Spinal cord (tissue), 10 donors: Measurements from ENCODE around the gene PRDM4. TPM values are rescaled to one million over a fixed set of nuclear protein-coding genes. Genes with fewer than 3 reads are reported as not detected.

Experiments used
- DNase-seq, 6 donors: peaks; one replicate each; pipeline versions ENCODE4 v3.0.0 to v3.0.0-alpha.2; 2013 to 2015; ENCODE audit warnings: low spot score in 6 of 6, low read depth in 4 of 6
- H3K27ac ChIP-seq: one replicate; pipeline ENCODE4 v1.5.1; 2013; ENCODE audit warnings: low read depth, low read length, control low read depth
- H3K27me3 ChIP-seq: one replicate; pipeline ENCODE4 v1.6.1; 2013; ENCODE audit warnings: low read length; ENCODE audit not compliant: control insufficient read depth, insufficient read depth
- H3K36me3 ChIP-seq: one replicate; pipeline ENCODE4 v1.6.1; 2013; ENCODE audit warnings: low read length; ENCODE audit not compliant: control insufficient read depth, insufficient read depth
- H3K4me1 ChIP-seq: one replicate; pipeline ENCODE4 v1.6.1; 2013; ENCODE audit warnings: low read length; ENCODE audit not compliant: control insufficient read depth, insufficient read depth
- H3K4me3 ChIP-seq: one replicate; pipeline ENCODE4 v1.5.1; 2013; ENCODE audit warnings: low read depth, low read length, control low read depth
- H3K9me3 ChIP-seq: one replicate; pipeline ENCODE4 v1.6.1; 2013; ENCODE audit warnings: low read length; ENCODE audit not compliant: control insufficient read depth, insufficient read depth
- WGBS: methylation state at CpG from one replicate; pipeline ENCODE4 v1.1.5; 2013; ENCODE audit warnings: missing lambda C conversion rate; ENCODE audit not compliant: insufficient coverage; 5-methylcytosine and 5-hydroxymethylcytosine counted together
- polyA plus RNA-seq, 2 donors: library from polyadenylated mRNA; unstranded; fragments of 120-200 nt; gene quantifications; one replicate each; pipeline ENCODE4 v1.2.1, GENCODE V29; 2013; ENCODE audit not compliant: insufficient read length in 2 of 2
- total RNA-seq, 2 donors: library from RNA; depleted of rRNA in 1 of 2; stranded (reverse); fragments of 120-200 nt in 1 of 2; fragments of >200 nt in 1 of 2; gene quantifications; one replicate each; pipeline versions ENCODE4 v1.2.3 to v1.2.4, GENCODE V29; 2013 to 2014
- donor health status: healthy.

Gene PRDM4
- total and polyA plus RNA-seq, 4 donors = 22.3 to 28.7 (median 26.6) TPM

DNA sequence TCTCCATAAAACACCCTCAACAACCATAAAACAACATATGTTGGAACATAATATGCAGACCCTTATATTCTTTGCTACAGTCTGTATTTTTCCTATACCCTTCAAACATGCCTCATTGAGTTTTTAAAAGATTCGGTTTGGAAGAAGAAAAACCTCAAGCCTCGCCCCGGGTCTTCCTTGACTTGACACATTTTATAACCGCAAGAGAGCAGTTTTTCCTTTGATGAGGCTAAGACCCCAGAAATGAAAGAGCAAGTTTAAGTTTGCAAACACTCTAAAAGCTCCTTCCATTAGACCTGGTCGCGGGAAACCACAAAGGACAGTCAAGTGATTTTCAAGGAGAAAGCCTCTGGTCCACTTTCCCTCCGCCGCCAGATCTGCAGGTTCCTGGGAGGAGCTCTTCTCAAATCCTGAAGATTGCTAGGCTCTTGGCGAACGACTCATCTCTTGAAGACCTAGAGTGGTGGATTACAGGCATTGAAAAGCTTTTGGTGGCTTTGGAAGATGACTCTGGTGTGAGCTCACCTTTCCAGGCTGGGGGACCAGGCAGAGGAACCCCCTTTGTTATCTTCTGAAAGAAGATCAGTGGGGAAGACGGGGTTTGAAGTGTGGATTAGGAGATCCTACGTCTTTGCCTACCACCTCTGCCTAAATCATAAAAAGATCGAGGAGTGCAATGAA, 13.6 kb upstream of the PRDM4 start, which contains the start of gene ASCL4:
TSS of gene ASCL4 (plus strand) at position 356 of the 681 bp plus-strand sequence. CDS start 515 bp downstream, outside the sequence.
- no peaks in the 10 kb centered on the region for H3K36me3 ChIP-seq
- WGBS = 56% methylated on average over 9 of the region's 13 CpGs
- peaks cover 5% of the 10 kb centered on the region for H3K4me1 ChIP-seq
- no peak within 1 kb of the TSS for H3K4me3 ChIP-seq
- peaks cover 43% of the 10 kb centered on the region for H3K27me3 ChIP-seq
- H3K27ac ChIP-seq = no peak within 1 kb of the TSS
- H3K9me3 ChIP-seq = no peaks in the 10 kb centered on the region
- DNase-seq = no peak

DNA sequence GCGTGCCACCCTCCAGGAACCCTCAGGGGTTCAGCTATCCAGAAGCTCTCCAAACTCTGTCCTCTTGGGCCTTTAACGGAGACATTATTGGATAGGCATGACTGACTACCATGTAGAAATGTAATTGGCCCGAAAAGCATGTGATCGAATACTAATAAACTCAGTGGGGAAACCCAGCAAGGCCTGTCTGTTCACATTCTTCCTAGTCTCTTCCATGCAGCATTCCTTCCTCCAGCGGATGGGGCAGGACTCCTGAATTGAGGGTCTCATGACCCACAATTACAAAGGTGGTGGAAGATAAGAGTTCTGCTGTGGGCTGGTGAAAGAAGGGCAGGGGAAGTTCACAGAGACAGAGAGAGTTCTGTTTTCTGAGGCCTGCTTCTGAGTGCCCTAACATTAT, 6.5 kb upstream of the PRDM4 start:
- WGBS = 70% methylated on average over 3 of the region's 5 CpGs
- no peak for DNase-seq
- no peaks in the 10 kb centered on the region for H3K36me3 ChIP-seq
- no peak overlapping the region for H3K27ac ChIP-seq
- H3K4me3 ChIP-seq = no peak overlapping the region
- no peaks in the 10 kb centered on the region for H3K9me3 ChIP-seq
- H3K27me3 ChIP-seq = no peaks in the 10 kb centered on the region
- H3K4me1 ChIP-seq = no peaks in the 10 kb centered on the region

DNA sequence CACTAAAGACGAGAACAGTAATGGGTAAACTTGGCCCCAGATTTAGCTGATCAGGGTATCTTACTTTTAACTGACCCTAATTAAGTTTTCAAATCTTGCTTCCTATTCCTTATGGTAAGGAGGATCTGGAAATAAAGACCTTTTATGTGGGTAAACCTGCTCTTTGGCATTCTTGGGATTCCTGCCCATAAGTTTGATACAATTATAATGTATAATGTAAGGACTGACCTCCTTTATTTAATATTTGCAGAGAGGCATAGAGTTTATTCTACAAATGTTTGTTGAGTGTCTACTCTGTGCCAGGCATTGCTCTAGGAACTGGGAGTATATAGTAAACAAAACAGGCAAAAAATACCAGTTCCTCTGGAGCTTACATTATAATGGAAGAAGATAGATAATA, 4.4 kb upstream of the PRDM4 start:
- H3K9me3 ChIP-seq = no peaks in the 10 kb centered on the region
- H3K27ac ChIP-seq = no peak overlapping the region
- no peak overlapping the region for H3K4me3 ChIP-seq
- H3K27me3 ChIP-seq = no peaks in the 10 kb centered on the region
- no peak for DNase-seq
- H3K4me1 ChIP-seq = peaks cover 2% of the 10 kb centered on the region
- WGBS = no CpG with 5 or more reads among the region's 1 CpG
- no peaks in the 10 kb centered on the region for H3K36me3 ChIP-seq

DNA sequence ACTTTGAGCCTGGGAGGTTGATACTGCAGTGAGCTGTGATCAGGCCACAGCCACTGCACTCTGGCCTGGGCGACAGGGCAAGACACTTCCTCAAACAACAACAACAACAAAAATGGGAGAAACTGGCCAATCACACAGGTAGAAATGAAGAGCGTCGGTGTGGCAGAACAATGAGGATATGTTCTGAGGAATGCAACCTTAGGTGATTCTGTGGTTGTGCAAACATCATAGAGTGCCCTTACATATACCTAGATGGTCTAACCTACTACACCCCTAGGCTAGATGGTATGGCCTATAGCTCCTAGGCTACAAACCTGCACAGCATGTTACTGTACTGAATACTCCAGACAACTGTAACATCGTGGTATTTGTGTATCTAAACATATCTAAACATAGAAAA, 3.7 kb upstream of the PRDM4 start:
- peaks cover 3% of the 10 kb centered on the region for H3K4me1 ChIP-seq
- DNase-seq = no peak
- H3K27ac ChIP-seq = no peak overlapping the region
- no peaks in the 10 kb centered on the region for H3K27me3 ChIP-seq
- H3K36me3 ChIP-seq = no peaks in the 10 kb centered on the region
- H3K9me3 ChIP-seq = no peaks in the 10 kb centered on the region
- WGBS = no CpG with 5 or more reads among the region's 4 CpGs
- no peak overlapping the region for H3K4me3 ChIP-seq

DNA sequence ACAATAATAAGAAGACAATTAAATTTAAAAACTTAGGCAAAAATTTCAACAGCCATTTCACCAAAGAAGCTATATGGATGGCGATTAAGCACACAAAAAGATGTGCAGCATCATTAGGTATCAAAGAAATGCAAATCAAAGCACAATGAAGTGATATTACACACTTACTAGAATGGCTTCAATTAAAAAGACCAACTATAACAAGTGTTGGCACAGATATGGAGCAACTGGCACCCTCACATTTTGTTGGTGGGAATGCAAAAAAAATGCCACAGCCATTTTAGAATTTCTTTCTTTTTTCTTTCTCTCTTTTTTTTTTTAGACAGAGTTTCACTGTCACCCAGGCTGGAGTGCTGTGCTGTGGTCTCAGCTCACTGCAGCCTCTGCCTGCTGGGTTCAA, 1.9 kb upstream of the PRDM4 start:
- Histone ChIP-seq H3K9me3 (no peaks in the 10 kb centered on the region), H3K27me3 (no peaks in the 10 kb centered on the region), H3K36me3 (peaks cover 7% of the 10 kb centered on the region), H3K27ac (no peak overlapping the region), H3K4me1 (peaks cover 11% of the 10 kb centered on the region), H3K4me3 (no peak overlapping the region)
- no peak for DNase-seq
- WGBS = no CpG with 5 or more reads among the region's 1 CpG

DNA sequence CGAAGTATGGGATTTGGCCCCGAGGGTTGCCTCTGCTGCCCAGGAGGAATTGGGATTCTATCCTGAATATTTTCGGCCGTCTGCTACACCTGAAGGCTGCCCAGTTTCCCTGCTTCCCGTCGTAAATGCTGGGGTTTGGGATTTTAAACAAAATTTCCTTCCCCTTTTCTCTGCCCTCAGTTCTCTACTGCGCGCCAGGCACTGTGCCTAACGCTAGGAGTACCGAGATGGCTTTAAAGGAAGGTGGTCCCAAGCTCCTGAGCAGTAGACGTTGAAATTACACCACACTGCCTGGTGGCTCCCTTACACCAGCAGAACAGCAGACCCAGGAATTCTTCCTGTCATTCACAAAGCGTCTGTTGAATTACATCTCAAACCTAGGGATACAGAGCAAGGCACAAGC, 566 bp upstream of the PRDM4 start:
- WGBS = 0% methylated on average over 10 of the region's 12 CpGs
- Histone ChIP-seq H3K4me3 (peak overlapping the region; percentile 77), H3K36me3 (peaks cover 8% of the 10 kb centered on the region), H3K9me3 (no peaks in the 10 kb centered on the region), H3K4me1 (peaks cover 11% of the 10 kb centered on the region), H3K27me3 (no peaks in the 10 kb centered on the region), H3K27ac (peak overlapping the region; percentile 65)
- DNase-seq = peak in 2 of 6 donors; percentile 12 to 82

DNA sequence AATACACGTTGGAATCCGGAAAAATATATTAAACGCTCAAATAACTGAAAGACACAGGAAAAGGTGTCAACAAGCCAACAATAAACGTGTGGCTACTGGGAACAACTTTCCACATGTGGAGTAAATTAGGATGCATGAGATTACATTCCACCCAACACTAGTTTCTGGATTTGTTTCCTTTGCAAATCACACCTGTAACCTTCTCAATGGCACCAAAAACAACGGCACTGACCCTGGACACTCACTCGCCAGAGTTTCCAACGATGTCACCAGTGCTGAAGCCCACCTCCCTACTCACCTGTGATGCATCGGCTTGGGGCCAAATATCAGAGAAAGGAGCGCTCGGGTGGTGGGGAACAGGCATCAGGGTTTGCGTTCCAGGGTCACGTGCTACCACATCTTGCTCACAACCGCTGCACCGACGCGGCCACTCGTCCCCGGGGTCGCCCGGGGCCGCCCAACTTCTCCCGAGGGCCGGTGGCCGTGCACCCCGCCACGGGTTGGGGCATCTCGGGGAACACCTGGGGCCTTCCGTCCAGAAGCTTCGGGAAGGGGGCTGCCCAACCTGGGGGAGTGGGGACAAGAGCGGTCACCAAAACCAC, 629 bp downstream of the PRDM4 start:
- peak in 2 of 6 donors; percentile 33 to 43 for DNase-seq
- H3K4me3 ChIP-seq = peak overlapping the region; percentile 75
- peaks cover 18% of the 10 kb centered on the region for H3K36me3 ChIP-seq
- H3K9me3 ChIP-seq = no peaks in the 10 kb centered on the region
- WGBS = 0% methylated on average over 24 of the region's 30 CpGs
- H3K4me1 ChIP-seq = peaks cover 11% of the 10 kb centered on the region
- H3K27ac ChIP-seq = no peak overlapping the region
- no peaks in the 10 kb centered on the region for H3K27me3 ChIP-seq

DNA sequence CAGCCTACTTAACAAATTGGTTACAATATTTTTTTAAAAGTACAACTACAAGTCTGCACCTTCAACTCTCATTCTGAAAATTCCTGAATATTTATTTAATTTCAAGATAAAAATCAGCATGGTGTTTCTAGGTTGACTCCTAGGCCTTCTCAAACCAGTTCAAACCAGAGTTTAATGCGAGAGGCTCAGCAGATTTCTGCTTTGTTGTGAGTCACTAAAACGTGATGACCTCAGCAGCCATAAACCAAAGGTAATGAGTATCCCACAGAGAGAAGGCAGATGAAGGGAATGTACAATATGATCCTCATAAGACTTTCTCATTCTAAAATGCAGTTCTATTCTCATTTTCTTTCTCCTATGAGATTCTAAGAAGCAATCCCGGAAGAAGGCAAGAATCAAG, 1.5 kb downstream of the PRDM4 start:
- Histone ChIP-seq H3K4me3 (peak overlapping the region; percentile 75), H3K27ac (no peak overlapping the region)

DNA sequence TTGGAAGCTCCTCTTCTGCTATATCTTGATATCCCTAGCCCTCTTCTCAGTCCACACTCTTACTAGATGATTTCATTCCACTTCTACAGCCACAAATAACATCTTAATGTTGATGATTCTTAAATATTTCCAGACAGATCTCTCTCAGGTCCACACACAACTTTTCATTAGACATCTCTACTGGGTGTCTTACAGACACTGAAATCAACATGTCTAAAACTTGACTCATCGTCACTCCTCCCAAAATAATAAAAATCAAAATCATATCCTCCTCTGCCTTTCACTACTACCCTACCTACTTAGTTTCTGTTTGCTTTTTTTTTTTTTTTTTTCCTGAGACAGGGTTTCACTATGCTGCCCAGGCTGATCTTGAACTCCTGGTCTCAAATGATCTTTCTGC, 11.9 kb downstream of the PRDM4 start:
- DNase-seq = no peak
- no peak overlapping the region for H3K4me3 ChIP-seq
- H3K4me1 ChIP-seq = no peaks in the 10 kb centered on the region
- H3K27me3 ChIP-seq = no peaks in the 10 kb centered on the region
- H3K36me3 ChIP-seq = peaks cover 39% of the 10 kb centered on the region
- WGBS = 80% methylated on average over 1 of the region's 1 CpG
- no peak overlapping the region for H3K27ac ChIP-seq
- no peaks in the 10 kb centered on the region for H3K9me3 ChIP-seq

More for the DNA sequence above, 1.5 kb downstream of the PRDM4 start:
- Histone ChIP-seq H3K9me3 (no peaks in the 10 kb centered on the region), H3K36me3 (peaks cover 25% of the 10 kb centered on the region), H3K27me3 (no peaks in the 10 kb centered on the region), H3K4me1 (peaks cover 11% of the 10 kb centered on the region)
- no CpG with 5 or more reads among the region's 3 CpGs for WGBS
- DNase-seq = peak in 1 of 6 donors; percentile 59

DNA sequence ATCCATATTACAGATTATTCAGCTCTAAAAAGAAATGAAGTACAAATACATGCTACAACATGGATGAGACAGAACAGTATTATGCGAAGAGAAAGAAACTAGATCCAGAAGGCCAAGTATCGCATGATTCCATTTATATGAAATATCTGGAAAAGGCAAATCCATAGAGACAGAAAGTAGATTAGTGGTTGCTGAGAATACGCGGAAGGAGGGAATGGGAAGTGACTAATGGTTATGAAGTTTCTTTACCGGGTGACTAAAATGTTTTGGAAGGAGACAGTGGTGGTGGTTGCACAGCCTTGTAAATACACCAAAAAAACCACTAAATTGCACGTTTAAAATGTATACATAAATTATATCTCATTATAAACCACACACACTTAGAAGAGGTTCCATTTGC, 12.5 kb downstream of the PRDM4 start:
- H3K4me3 ChIP-seq = no peak overlapping the region
- no peaks in the 10 kb centered on the region for H3K27me3 ChIP-seq
- peaks cover 36% of the 10 kb centered on the region for H3K36me3 ChIP-seq
- WGBS = 100% methylated on average over 3 of the region's 6 CpGs
- no peak for DNase-seq
- H3K9me3 ChIP-seq = no peaks in the 10 kb centered on the region
- no peak overlapping the region for H3K27ac ChIP-seq
- no peaks in the 10 kb centered on the region for H3K4me1 ChIP-seq
